Right lung (tissue), 10 donors: ENCODE results near the gene SEH1L. TPM values are rescaled to one million over a fixed set of nuclear protein-coding genes. Genes with fewer than 3 reads are reported as not detected.
"Not testable (repeated sequence)": the region's sequence is repeated elsewhere in the genome, so short reads cannot be mapped to it uniquely, and the experiment has no call there.

ENCODE experiments used
- DNase-seq, 2 donors: peaks; one replicate each; pipeline ENCODE4 v3.0.0-alpha.2; 2013
- long read RNA-seq, 8 donors: transcript quantifications; one replicate each; lab custom pipeline, GENCODE V29; 2026
- polyA plus RNA-seq, 5 donors: library from polyadenylated mRNA; unstranded; fragments of 120-200 nt; gene quantifications; one replicate each; pipeline versions ENCODE4 v1.2.1 to v1.2.3, GENCODE V29; 2013; ENCODE audit warnings: inconsistent platforms in 1 of 5, low replicate concordance in 1 of 5; ENCODE audit not compliant: insufficient read length in 5 of 5, insufficient read depth in 1 of 5

Gene SEH1L, protein sequence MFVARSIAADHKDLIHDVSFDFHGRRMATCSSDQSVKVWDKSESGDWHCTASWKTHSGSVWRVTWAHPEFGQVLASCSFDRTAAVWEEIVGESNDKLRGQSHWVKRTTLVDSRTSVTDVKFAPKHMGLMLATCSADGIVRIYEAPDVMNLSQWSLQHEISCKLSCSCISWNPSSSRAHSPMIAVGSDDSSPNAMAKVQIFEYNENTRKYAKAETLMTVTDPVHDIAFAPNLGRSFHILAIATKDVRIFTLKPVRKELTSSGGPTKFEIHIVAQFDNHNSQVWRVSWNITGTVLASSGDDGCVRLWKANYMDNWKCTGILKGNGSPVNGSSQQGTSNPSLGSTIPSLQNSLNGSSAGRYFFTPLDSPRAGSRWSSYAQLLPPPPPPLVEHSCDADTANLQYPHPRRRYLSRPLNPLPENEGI
- polyA plus RNA-seq: 10 to 100 TPM; 27.5 to 36.3 (median 30.8) TPM
- long read RNA-seq, donor 1, full-length matches to known transcripts: 7 of 7 reads
- long read RNA-seq, donor 1, partial matches to known transcripts: 0 of 7 reads
- long read RNA-seq, donor 1, other reads (novel, unspliced or antisense): 0 of 7 reads
- long read RNA-seq, donor 2, transcript SEH1L-201 (9 exons, 3,494 nt): major isoform, 5 of 25 reads
- long read RNA-seq, donor 2, partial matches to known transcripts: 20 of 25 reads
- long read RNA-seq, donor 2, other reads (novel, unspliced or antisense): 0 of 25 reads
- long read RNA-seq, donor 3, full-length matches to known transcripts: 4 of 4 reads
- long read RNA-seq, donor 3, partial matches to known transcripts: 0 of 4 reads
- long read RNA-seq, donor 3, other reads (novel, unspliced or antisense): 0 of 4 reads
- long read RNA-seq, donor 4, partial matches to known transcripts: 0 of 3 reads
- long read RNA-seq, donor 4, other reads (novel, unspliced or antisense): 0 of 3 reads
- long read RNA-seq, donor 5, transcript SEH1L-201 (9 exons, 3,494 nt): major isoform, 6 of 6 reads
- long read RNA-seq, donor 5, partial matches to known transcripts: 0 of 6 reads
- long read RNA-seq, donor 5, other reads (novel, unspliced or antisense): 0 of 6 reads
- long read RNA-seq, donor 6, full-length matches to known transcripts: 9 of 9 reads
- long read RNA-seq, donor 6, partial matches to known transcripts: 0 of 9 reads
- long read RNA-seq, donor 6, other reads (novel, unspliced or antisense): 0 of 9 reads
- long read RNA-seq, donor 7, full-length matches to known transcripts: 8 of 8 reads
- long read RNA-seq, donor 7, partial matches to known transcripts: 0 of 8 reads
- long read RNA-seq, donor 7, other reads (novel, unspliced or antisense): 0 of 8 reads
- long read RNA-seq, donor 8, partial matches to known transcripts: 0 of 2 reads
- long read RNA-seq, donor 8, other reads (novel, unspliced or antisense): 0 of 2 reads

DNA sequence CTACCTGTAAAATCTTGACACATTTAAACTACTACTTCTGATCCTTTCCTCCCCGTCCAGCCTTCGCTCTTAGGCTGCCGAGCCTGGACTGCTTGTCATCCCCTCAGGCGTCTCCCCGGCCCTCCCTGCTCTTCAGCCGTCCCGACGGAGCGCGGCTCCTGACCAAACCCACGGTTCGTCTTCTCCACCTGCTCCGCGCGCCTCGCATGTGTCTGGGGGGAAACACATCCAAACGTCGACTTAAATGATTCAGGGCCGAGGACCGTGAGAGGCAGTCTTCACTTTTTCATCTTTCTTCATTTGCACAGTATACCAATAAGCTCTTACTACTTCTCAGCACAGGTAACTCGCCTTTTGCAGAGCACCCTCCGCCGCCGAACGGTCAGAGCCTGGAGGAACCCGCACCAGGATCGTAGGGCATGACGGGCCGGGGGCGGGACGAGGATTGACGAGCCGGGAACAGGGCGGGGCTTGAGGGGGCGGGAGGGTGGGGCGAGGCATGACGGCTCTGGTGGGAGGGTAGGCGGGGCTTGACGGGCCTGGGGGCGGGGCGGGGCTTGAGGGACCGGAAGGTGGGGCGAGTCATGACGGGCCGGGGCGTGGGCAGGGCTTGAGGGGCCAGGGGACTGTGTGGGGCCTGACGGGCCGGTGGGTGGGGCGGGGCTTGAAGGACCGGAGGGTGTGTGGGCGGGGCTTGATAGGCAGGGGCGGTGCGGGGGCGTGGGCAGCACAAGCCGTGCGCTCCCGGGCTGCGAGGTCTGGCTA, at the start of gene SEH1L:
Gene SEH1L, plus strand, starts transcription at position 727 of the 765 bp plus-strand sequence. CDS start 111 bp downstream, outside the sequence.
- DNase-seq: peak; percentile 96 to 97

DNA sequence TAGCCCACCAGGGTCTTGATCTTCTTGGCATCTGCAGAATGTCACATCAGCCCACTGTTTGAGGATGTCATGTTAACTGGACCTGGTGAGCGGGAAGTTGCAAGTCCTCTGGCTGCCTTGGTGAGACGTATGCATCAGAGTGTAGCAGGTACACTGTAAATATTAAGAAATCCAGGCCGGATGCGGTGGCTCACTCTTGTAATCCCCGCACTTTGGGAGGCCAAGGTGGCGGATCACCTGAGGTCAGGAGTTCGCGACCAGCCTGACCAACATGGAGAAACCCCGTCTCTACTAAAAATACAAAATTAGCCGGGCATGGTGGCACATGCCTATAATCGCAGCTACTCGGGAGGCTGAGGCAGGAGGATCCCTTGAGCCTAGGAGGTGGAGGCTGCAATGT, 46.6 kb upstream of the SEH1L start:
- DNase-seq: not testable (repeated sequence)

DNA sequence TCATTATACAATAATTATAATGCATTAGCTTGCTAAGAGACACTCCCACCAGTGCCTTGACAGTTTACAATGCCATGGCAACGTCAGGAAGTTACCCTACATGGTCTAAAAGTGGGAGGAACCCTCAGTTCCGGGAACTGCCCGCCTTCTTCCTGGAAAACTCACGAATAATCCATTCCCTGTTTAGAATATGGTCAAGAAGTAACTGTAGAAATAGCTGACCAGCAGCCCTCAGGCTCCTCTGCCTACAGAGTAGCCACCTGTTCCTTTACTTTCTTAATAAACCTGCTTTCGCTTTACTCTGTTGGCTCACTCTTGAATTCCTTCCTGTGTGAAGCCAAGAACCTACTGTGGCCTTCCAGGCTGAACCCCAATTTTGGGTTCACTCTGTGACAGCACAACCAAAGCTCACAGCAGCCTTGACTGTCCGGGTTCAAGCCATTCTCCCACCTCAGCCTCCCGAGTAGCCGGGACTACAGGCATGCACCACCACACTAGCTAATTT, 43.7 kb upstream of the SEH1L start:
- no peak for DNase-seq

DNA sequence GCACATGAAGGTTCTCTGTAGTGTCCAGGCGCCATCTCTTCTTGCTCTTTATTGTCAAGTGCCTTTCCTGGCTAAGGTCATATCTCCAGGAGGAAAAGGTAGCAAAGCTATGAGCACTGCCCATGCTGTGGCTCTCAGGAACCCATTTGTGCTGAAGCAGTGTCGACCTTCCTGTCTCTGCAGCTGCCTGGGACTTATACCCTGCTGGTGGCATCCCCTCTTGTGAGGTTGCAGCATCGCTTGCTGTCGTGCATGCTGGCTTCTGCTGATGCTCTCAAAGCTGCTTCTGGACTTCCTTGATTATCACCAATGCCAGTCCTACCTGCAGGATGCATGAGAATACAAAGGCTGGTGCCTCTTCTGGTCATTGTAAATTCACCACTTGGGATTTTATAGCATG, 41.7 kb upstream of the SEH1L start:
- no peak for DNase-seq

DNA sequence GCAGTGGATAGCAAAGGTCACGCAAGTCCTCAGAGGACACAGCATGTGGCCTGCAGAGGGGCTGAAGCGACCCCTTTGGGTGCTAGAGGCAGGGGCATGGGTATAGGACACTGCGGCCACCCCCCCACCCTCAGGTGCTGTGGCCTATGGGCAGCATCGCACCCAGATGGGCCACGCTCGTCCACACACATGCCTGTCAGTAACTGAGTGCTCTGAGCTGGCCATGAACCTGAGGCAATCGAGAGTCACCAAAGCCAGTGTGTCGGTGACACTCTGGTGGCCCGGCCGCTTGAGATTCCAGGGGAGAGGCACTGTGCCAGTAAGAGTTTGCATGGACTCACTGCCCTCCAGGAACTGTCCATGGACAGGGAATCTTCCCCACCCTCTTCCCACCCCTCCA, 41.0 kb upstream of the SEH1L start:
- DNase-seq: no peak

DNA sequence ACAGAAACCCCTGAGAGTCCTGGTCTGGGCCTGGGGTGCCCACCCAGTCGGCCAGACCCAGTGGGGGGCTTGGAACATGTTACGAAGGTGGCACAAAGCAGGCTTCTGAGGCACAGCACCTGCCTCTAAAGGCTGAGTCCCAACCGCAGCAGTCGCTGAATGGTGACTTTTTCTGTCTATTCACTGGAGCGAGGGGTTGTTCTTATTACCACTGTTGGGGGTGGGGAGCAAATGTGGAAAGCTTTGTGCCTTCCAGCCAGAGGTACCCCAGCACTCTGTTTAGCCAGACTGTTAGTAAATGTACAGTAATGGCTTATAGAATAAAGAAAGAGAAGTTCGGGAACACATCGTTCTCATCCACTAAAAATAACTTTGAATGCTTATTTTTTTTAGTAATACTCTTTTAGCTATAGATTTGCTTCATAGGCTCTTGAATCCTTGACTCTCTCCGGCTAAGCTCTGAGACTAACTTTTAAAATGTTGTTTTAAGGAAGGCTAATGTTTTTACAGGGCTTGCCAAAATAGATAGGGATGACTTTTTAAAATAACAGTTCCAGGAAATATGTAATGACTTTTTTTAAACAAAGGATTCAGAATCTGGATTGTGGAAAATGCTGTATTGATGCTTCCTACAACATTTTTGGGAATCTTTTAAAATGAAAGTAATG, 40.4 kb upstream of the SEH1L start:
- no peak for DNase-seq

DNA sequence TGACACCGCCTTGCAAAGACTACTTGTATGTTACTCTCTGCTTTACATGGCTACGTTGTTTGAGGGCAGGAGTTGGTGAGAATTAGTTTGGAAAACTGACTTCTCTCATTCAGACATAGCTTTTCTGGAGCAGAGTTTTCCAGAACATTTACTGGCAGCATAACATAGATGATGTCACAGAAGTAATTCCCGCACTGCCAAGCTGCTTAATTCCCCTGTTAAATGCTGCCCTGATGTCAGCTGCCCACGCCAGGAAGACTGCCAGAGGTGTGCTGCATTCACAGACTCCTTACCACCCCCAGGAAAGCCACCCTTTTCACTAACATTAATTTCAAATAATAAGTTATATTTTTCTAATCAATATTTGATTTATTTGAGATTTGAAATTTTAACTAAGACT, 39.1 kb upstream of the SEH1L start:
- no peak for DNase-seq

DNA sequence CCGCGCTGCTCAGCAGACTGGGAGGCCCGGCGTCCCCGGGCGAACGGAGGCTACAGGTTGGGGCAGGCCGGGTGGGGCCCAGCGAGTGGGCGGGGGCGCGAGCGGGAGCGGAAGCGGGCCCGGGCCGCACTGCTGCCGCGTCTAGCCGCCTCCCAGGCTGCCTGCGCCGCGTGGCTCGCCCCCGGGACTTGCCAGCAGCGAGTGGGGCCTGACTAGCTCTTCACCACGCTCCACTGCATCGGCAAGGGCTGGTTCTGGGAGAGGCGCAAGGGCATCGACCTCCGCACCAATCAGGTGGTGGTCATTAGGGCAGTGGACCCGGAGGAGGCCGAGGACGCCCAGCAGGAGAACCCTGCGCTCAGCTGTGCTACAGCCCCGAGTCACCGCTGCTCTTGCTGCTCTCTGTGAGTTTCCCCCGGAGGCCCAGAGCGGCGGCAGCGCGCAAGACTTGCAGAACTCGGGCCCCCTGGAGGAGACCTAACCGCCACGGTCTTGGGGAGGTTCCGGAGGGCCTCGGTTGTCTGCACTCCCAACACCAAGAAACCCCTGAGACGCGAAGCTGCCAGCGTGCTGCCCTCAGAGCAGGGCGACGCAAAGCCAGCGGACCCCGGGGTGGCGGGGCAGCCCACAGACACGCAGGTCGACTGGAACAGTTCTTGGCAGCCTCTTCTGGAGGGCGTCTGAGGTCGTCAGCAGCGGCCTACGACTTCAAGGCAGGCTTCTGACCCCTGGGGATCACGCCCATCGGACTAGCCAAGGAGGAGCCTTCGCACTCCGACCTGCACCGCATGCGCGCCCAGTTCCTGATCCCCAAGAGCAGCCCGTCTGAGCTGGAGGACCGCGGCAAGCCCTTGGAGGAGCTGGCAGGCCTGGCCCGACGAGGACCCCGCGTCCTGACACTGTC, 36.5 kb upstream of the SEH1L start:
- DNase-seq: peak; percentile 22 to 37

DNA sequence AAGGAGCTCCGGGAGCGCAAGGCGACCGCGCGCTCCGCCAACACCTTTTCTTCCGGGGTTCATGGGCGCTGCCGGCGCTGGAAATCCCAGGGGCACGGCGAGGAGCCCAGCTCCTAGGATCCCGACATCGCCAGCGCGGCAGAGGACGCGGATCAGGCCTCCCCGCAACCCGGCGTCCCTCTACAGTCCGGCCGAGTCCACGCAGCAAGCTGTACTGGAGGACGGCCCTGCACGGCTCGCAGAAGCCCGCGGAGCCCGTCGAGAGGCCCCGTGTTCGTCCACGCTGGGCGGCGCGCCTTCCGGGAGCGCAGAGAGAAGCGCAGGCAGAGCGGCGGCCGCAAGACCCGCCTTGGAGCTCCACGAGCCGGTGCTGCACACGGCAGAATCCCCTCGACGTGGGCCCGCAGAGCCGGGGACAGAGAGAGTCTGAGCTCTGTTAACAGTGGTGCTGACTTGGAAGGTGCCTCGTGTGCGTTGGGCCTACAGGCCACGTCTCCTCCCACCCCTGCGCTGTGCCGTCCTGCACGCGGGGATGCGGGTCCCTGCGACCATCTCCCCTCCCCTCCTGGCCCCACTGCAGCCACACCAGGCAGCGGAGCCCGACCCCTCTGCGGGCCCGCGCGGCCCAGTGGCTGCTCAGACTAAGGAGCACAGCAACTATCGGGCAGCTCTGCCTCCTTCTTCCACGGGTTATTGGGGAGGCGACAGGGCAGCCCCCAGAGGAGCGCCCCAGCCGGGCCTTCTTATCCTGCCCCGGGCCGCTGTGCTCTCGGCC, 35.7 kb upstream of the SEH1L start:
- no peak for DNase-seq

DNA sequence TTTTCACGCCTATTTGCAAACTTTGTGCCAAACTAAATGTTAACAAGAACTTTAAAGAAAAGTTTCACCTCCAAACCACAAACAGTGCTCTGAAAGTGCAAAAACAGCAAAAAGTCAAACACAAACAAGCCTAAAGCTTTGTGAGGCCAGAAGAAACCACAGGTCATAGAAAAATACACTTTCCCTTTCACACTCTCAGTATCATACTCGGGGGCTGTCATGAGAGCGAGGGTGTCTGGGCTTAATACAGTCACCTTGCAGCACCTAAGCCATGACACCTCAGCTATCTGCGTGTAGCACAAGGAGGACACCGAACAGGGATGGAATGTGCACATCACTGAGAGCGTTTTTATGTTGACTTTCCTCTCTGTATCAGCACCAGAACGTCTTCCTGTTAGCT, 26.6 kb upstream of the SEH1L start:
- DNase-seq: no peak

DNA sequence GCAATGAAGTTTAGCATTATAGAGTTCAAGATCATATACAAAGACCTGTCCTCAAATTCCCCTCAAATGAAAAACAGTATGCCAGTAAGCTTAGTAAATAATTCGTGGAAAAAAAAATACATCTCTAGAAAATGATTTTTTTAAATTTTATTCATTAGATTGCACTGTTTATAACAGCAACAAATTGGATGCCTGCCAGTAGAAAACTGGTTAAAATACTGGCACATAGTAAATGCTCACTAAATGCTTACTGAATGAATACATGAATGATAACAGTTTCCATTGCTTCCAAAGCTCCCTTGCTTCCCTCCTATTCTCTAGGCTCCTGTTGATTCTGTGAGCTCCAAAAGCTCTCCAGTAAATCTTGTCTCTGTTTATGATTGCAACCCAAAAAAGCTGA, 25.5 kb upstream of the SEH1L start:
- no peak for DNase-seq

DNA sequence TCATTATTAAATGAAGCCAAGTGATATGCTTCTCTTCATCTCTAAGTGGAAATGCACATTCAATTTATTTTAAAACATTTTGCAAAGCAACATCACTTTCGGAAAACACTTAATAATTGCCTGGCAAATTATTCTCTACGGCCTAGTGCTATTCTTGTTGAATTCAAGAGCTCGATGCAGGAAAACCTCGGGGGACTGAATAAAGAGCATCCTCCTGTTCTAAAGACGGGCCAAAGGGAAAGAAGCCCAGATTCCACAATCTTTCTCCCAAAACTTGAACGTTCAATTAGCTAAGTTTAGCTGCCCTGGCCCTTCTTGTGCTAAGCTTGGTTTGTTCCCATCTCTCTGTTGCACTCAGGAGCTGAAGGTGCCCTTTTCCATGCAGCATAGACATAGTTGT, 23.2 kb upstream of the SEH1L start:
- no peak for DNase-seq

DNA sequence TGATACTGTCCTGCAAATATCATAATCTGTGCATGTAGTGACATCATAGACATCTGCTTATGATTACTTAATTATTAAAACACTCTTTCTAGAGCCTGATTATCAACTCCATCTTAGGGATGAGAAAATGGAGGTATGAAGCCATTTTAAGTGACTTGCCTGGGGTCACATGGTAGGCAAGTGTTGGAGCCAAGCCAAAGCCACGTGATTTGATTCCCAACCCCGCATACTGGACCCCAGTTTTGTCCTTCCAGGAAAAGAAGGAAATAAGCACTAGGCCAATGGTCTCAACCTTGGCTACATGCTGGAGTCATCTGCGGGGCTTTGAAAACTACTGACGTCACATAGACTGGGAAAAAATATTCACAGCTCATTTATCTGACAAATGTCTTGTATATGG, 19.6 kb upstream of the SEH1L start:
- DNase-seq: peak; percentile 11 to 28

DNA sequence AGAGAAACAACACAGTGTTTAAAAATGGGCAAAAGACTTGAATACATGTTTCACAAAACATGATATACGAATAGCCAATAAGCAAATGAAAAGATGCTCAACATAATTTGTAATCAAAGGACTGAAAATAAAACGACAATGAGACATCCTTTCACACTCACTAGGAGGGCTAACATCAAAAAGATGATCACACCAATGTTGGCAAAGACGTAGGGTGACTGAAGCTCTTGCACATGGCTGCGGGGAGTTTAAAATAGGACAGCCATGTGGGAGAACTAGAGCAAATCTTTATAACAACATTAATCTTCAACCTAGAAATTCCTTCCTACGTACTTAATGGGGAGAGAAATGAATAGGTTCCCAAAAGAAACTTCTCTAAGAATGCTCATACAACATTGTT, 19.2 kb upstream of the SEH1L start:
- DNase-seq: peak in 1 of 2 donors; percentile 13

DNA sequence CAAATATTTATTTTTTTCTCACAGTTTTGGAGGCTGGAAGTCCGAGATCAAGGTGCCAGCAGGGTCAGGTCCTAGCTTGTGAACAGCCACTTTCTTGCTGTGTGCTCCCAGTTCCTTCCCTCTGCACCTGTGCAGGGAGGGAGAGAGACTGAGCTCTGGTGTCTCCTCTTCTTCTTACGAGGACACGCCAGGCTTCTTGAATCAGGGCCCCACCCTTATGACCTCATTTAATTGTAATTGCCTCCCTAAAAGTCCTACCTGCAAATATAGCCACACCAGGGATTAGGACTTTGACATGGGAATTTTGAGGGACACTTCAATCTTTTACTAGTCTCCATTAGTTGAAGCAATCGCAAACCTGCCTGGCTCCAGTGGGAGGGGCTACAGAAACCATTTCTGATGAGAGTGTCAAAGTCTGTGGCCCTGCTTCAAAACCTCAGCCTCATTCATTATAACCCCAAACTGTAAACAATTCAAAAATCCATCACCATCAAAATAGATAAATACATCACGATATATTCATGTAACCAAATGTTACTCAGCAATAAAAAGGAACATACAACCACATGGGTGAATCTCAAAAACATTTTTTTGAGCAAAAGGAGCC, 18.2 kb upstream of the SEH1L start:
- no peak for DNase-seq

DNA sequence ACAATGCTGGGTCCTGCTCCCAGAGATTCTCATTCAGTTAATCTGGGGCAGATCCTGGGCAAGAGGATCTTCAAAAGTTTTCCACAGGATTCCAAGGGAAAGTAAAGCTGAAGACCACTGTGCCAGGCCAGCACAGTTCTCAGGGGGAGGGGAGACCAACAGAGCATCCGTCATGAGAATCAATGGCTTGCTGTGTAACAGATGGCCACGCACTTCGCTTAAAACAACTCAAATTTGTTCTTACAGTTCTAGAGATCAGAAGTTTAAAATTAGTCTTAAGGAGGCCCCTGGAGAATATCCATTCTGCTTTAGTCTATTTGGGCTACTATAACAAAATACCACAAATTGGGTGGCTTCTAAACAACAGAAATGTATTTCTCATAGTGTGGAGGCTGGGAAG, 17.4 kb upstream of the SEH1L start:
- no peak for DNase-seq

DNA sequence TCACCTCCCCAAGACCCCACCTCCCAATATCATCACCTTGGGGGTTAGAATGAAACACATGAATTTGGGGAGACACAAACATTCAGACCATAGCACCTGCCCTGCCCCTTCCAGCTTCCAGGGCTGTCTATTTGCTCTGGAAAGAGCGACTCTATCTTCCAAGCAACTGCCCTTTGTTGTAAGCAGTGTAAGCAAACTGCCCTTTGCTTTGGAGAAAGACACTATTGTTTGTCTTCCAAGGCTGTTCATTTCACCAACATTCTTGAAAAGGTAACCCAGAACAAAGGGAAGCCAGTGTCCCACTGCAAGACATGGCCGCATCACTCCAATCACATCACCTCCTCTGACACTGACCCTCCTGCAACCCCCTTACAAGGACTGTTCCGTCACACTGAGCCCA, 16.9 kb upstream of the SEH1L start:
- no peak for DNase-seq

DNA sequence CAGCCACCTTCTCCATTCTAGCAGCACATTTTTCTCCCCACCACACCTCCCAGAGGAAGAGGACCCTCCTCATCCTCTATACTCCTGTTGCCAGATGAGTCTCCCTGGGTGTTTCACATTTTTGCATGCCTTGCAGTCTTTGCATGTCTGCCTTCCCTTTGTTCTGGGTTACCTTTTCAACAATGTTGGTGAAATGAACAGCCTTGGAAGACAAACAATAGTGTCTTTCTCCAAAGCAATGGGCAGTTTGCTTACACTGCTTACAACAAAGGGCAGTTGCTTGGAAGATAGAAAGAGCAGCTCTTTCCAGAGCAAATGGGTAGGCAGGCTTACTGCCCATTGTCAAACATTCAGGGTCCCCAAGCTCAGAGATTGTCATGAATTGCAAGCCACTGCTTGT, 14.5 kb upstream of the SEH1L start:
- DNase-seq: no peak
